Neural cell (in vitro differentiated cells): Measurements from ENCODE around the gene NXNL1. TPM values are rescaled to one million over a fixed set of nuclear protein-coding genes. Genes with fewer than 3 reads are reported as not detected.

ENCODE experiments used
- H2AFZ ChIP-seq: fragments of 200-600, 300-800 bp; sonication (generic), shearing (Covaris generic); 2 replicates; pipeline ENCODE4 v1.6.0; 2014; ENCODE audit warnings: low read depth, mild to moderate bottlenecking, antibody characterized with exemption, low read length, moderate library complexity
- H3F3A ChIP-seq: fragments of 200-600 bp; shearing (Covaris generic); 2 replicates; pipeline ENCODE4 v1.6.1; 2016; ENCODE audit warnings: mild to moderate bottlenecking, moderate library complexity, mixed read lengths, antibody characterized with exemption, low read length; ENCODE audit not compliant: insufficient read depth, poor library complexity, severe bottlenecking
- H3K27ac ChIP-seq: fragments of 200-600, 300-800 bp; sonication (generic), shearing (Covaris generic); 2 replicates; pipeline ENCODE4 v1.5.1; 2014; ENCODE audit warnings: mild to moderate bottlenecking, low read length, moderate library complexity
- H3K27me3 ChIP-seq: fragments of 300-800, 200-600 bp; sonication (generic), shearing (Covaris generic); 2 replicates; pipeline ENCODE4 v1.6.0; 2014; ENCODE audit warnings: mild to moderate bottlenecking, low read depth, low read length, moderate library complexity; ENCODE audit not compliant: insufficient read depth
- H3K36me3 ChIP-seq: fragments of 300-800, 200-600 bp; sonication (generic), shearing (Covaris generic); 2 replicates; pipeline ENCODE4 v1.5.1; 2014; ENCODE audit warnings: mild to moderate bottlenecking, antibody characterized with exemption, low read length, moderate library complexity; ENCODE audit not compliant: insufficient read depth
- H3K4me2 ChIP-seq: fragments of 300-800, 200-600 bp; sonication (generic), shearing (Covaris generic); 2 replicates; pipeline ENCODE4 v1.6.0; 2014; ENCODE audit warnings: mild to moderate bottlenecking, low read length
- H3K4me3 ChIP-seq: fragments of 300-800, 200-600 bp; sonication (generic), shearing (Covaris generic); 2 replicates; pipeline ENCODE4 v1.5.1; 2014; ENCODE audit warnings: mild to moderate bottlenecking, low read length, moderate library complexity
- H3K79me2 ChIP-seq: fragments of 200-600 bp; shearing (Covaris generic); replicated peaks from 2 replicates; pipeline ENCODE4 v1.6.0; 2014; ENCODE audit warnings: mild to moderate bottlenecking, low read length, moderate library complexity; ENCODE audit not compliant: insufficient read depth
- H3K9ac ChIP-seq: fragments of 300-800, 200-600 bp; sonication (generic), shearing (Covaris generic); 2 replicates; pipeline ENCODE4 v1.6.1; 2016; ENCODE audit warnings: mild to moderate bottlenecking, low read length, mixed read lengths
- H3K9me2 ChIP-seq: fragments of 200-600 bp; shearing (Covaris generic); 2 replicates; pipeline ENCODE4 v1.6.1; 2016; ENCODE audit warnings: mild to moderate bottlenecking, low read length, mixed read lengths; ENCODE audit not compliant: insufficient read depth
- H3K9me3 ChIP-seq: fragments of 200-600, 300-800 bp; sonication (generic), shearing (Covaris generic); 2 replicates; pipeline ENCODE4 v1.6.1; 2016; ENCODE audit warnings: mild to moderate bottlenecking, mixed run types, low read length, moderate library complexity, mixed read lengths
- H4K20me1 ChIP-seq: fragments of 200-600 bp; shearing (Covaris generic); 2 replicates; pipeline ENCODE4 v1.6.1; 2016; ENCODE audit warnings: mild to moderate bottlenecking, mixed run types; ENCODE audit not compliant: insufficient read depth
- CTCF ChIP-seq: fragments of 450-650 bp; IDR thresholded peaks from 2 replicates; pipeline ENCODE4 v1.5.1; 2014; ENCODE audit warnings: antibody characterized with exemption, mild to moderate bottlenecking, moderate library complexity; ENCODE audit not compliant: poor library complexity, severe bottlenecking
- EP300 ChIP-seq: fragments of 450-650 bp; conservative IDR thresholded peaks from 2 replicates; pipeline ENCODE4 v1.6.1; 2014; ENCODE audit warnings: antibody characterized with exemption, mild to moderate bottlenecking, moderate library complexity; ENCODE audit not compliant: poor library complexity, severe bottlenecking
- EZH2 ChIP-seq: fragments of 200-600, 300-800 bp; shearing (Covaris generic), sonication (generic); IDR thresholded peaks from 2 replicates; pipeline ENCODE4 v1.6.1; 2014; ENCODE audit warnings: antibody characterized with exemption, low read length, borderline replicate concordance, mild to moderate bottlenecking; ENCODE audit not compliant: insufficient read depth, poor library complexity, severe bottlenecking
- MXI1 ChIP-seq: fragments of 450-650 bp; conservative IDR thresholded peaks from 2 replicates; pipeline ENCODE4 v1.6.1; 2014; ENCODE audit warnings: antibody characterized with exemption, mild to moderate bottlenecking; ENCODE audit not compliant: poor library complexity, severe bottlenecking
- POLR2AphosphoS5 ChIP-seq: IDR thresholded peaks from 2 replicates; pipeline ENCODE4 v1.6.1; 2012
- RAD21 ChIP-seq: fragments of 450-650 bp; conservative IDR thresholded peaks from 2 replicates; pipeline ENCODE4 v1.6.1; 2014; ENCODE audit warnings: antibody characterized with exemption, mild to moderate bottlenecking, moderate library complexity
- REST ChIP-seq: IDR thresholded peaks from 2 replicates; pipeline ENCODE4 v1.6.1; 2012; ENCODE audit warnings: borderline replicate concordance
- SMC3 ChIP-seq: fragments of 450-650 bp; conservative IDR thresholded peaks from 2 replicates; pipeline ENCODE4 v1.6.1; 2014; ENCODE audit warnings: antibody characterized with exemption, mild to moderate bottlenecking, moderate library complexity; ENCODE audit not compliant: poor library complexity
- TAF1 ChIP-seq: IDR thresholded peaks from 2 replicates; pipeline ENCODE4 v1.6.1; 2012; ENCODE audit warnings: low read depth
- polyA plus RNA-seq: library from polyadenylated mRNA; depleted of rRNA; stranded (reverse); fragments of >200 nt; gene quantifications from 2 replicates; pipeline ENCODE4 v1.2.3, GENCODE V29; 2014

Gene NXNL1
- polyA plus RNA-seq, 1 donor from 2014 or later = not detected

DNA sequence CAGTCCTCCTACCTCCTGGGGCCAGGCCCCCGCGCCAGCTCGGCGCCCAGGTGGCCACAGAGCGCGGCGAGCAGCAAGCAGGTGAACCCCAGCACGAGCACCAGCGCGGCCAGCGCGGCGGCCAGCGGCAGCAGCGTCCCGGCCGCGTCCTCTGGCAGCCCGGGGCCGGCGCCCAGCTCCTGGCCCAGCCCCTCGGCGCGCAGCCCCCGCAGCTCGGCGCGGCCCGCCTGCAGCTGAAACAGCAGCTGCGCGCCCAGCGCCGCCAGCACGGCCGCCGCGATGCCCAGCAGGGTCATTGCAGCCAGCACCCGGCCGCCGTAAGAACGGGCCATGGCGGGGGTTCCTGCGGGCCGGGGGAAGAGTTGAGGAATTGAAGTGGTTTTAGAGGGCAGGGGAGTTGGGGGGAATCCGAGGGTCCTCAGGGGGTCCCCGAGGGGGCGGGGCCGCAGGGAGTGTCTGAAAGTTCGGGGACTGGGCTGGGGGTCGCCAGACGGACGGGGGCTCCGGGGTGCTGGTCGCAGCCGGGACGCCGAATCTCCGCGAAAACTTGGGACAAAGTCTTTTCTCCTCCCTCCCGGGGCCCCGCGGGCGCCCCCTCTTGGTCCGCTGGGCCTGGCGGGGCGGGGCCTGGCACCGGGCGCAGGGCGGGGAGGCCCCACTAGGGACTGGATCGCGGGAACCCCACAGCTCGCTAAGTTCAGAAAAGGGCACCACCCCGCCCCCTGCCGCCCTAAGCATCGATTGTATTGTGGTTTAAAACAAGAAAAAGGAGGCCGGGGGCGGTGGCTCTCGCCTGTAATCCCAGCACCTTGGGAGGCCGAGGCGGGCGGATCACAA lies 12.4 kb downstream of the NXNL1 start, which contains the start of gene TMEM221:
Gene TMEM221 (minus strand): TSS at position 538 of the 837 bp plus-strand sequence. CDS start 206 bp downstream, at position 332.
- H3F3A ChIP-seq = no peaks in the 10 kb centered on the region
- H3K79me2 ChIP-seq = no peaks in the 10 kb centered on the region
- H3K9ac ChIP-seq = no peak within 1 kb of the TSS
- H2AFZ ChIP-seq = no peak within 1 kb of the TSS
- no peak for TF ChIP-seq SMC3
- no peak within 1 kb of the TSS for H3K27ac ChIP-seq
- peaks cover 9% of the 10 kb centered on the region for H3K27me3 ChIP-seq
- no peak within 1 kb of the TSS for H3K4me2 ChIP-seq
- no peaks in the 10 kb centered on the region for H3K36me3 ChIP-seq
- peak within 1 kb of the TSS; percentile 43 for H3K4me3 ChIP-seq
- H3K9me3 ChIP-seq = no peaks in the 10 kb centered on the region
- no peaks in the 10 kb centered on the region for H3K9me2 ChIP-seq
- H4K20me1 ChIP-seq = no peaks in the 10 kb centered on the region

DNA sequence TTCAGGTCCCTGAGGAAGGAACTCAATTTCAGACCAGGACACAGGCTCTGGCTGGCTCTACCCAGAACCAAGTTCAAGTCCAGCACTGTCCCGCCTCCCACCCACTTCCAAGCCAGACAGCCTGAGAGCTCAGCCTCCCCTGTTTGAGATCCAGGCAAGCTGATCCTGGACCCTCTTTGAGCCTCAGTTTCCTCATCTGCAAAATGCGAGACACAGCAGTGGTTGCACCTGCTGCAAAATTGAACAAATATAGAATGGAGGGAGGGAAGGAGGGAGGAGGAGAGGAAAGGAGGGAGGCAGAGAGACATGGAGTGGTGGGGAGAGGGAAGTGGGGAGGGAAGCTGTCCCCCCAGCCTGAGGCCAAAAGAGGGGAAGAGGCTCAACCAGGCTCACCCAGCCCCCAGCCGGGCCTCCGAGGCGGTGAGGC lies 13.0 kb downstream of the NXNL1 start:
- Histone ChIP-seq H3K79me2 (no peaks in the 10 kb centered on the region), H3K36me3 (no peaks in the 10 kb centered on the region), H3K27ac (no peak overlapping the region), H3K4me3 (no peak overlapping the region), H3K27me3 (peaks cover 9% of the 10 kb centered on the region), H2AFZ (no peak overlapping the region), H3K9me3 (no peaks in the 10 kb centered on the region), H3F3A (no peaks in the 10 kb centered on the region), H3K9ac (no peak overlapping the region), H3K9me2 (no peaks in the 10 kb centered on the region), H4K20me1 (no peaks in the 10 kb centered on the region), H3K4me2 (no peak overlapping the region)
- TF ChIP-seq POLR2AphosphoS5 (no peak), RAD21 (no peak), TAF1 (no peak), REST (no peak), EZH2 (no peak), EP300 (no peak), CTCF (no peak), MXI1 (no peak), SMC3 (no peak)
